Measurements from ENCODE around the gene CREBBP. TPM values are rescaled to one million over a fixed set of nuclear protein-coding genes. Genes with fewer than 3 reads are reported as not detected.

The CREBBP gene
- total RNA-seq, 1 donor from 2014 or later = 31.4 TPM

- no peak for DNase-seq (ENCODE audit: low read depth)
- TF ChIP-seq CTCF (IDR thresholded peaks at IDR 0.05; ENCODE audit: insufficient read depth, low read length, poor library complexity, severe bottlenecking) = no peak
- no peaks in the 10 kb centered on the region for H3K27me3 ChIP-seq (ENCODE audit: control insufficient read depth, insufficient read depth, low read length)
- H3K36me3 ChIP-seq (ENCODE audit: control insufficient read depth, insufficient read depth, low read length) = peaks cover 8% of the 10 kb centered on the region
- H3K4me3 ChIP-seq (ENCODE audit: low read depth, low read length) = no peak overlapping the region
Observed at GRCh38 chr16:3738128-3738527, 142.4 kb downstream of the CREBBP start.

GRCh38 chr16:3737181-3737580, 143.3 kb downstream of the CREBBP start:
- Histone ChIP-seq H3K4me3 (ENCODE audit: low read depth, low read length) (no peak overlapping the region), H3K36me3 (ENCODE audit: control insufficient read depth, insufficient read depth, low read length) (peaks cover 8% of the 10 kb centered on the region), H3K27me3 (ENCODE audit: control insufficient read depth, insufficient read depth, low read length) (no peaks in the 10 kb centered on the region)
- no peak for TF ChIP-seq CTCF (IDR thresholded peaks at IDR 0.05; ENCODE audit: insufficient read depth, low read length, poor library complexity, severe bottlenecking)
- DNase-seq (ENCODE audit: low read depth) = no peak

GRCh38 chr16:3736116-3736515, 144.4 kb downstream of the CREBBP start:
- DNase-seq (ENCODE audit: low read depth) = no peak
- no peak for TF ChIP-seq CTCF (IDR thresholded peaks at IDR 0.05; ENCODE audit: insufficient read depth, low read length, poor library complexity, severe bottlenecking)
- H3K36me3 ChIP-seq (ENCODE audit: control insufficient read depth, insufficient read depth, low read length) = peaks cover 8% of the 10 kb centered on the region

GRCh38 chr16:3735541-3735940, 145.0 kb downstream of the CREBBP start:
- Histone ChIP-seq H3K4me3 (ENCODE audit: low read depth, low read length) (no peak overlapping the region), H3K36me3 (ENCODE audit: control insufficient read depth, insufficient read depth, low read length) (peaks cover 8% of the 10 kb centered on the region), H3K27me3 (ENCODE audit: control insufficient read depth, insufficient read depth, low read length) (no peaks in the 10 kb centered on the region)
- no peak for TF ChIP-seq CTCF (IDR thresholded peaks at IDR 0.05; ENCODE audit: insufficient read depth, low read length, poor library complexity, severe bottlenecking)
- no peak for DNase-seq (ENCODE audit: low read depth)

More at GRCh38 chr16:3736116-3736515, 144.4 kb downstream of the CREBBP start:
- H3K4me3 ChIP-seq (ENCODE audit: low read depth, low read length) = no peak overlapping the region
- no peaks in the 10 kb centered on the region for H3K27me3 ChIP-seq (ENCODE audit: control insufficient read depth, insufficient read depth, low read length)

- no peak overlapping the region for H3K4me3 ChIP-seq (ENCODE audit: low read depth, low read length)
- peaks cover 7% of the 10 kb centered on the region for H3K36me3 ChIP-seq (ENCODE audit: control insufficient read depth, insufficient read depth, low read length)
- no peak for TF ChIP-seq CTCF (IDR thresholded peaks at IDR 0.05; ENCODE audit: insufficient read depth, low read length, poor library complexity, severe bottlenecking)
- no peaks in the 10 kb centered on the region for H3K27me3 ChIP-seq (ENCODE audit: control insufficient read depth, insufficient read depth, low read length)
- no peak for DNase-seq (ENCODE audit: low read depth)
Observed at GRCh38 chr16:3734758-3735221, 145.7 kb downstream of the CREBBP start.

- Histone ChIP-seq H3K27me3 (ENCODE audit: control insufficient read depth, insufficient read depth, low read length) (no peaks in the 10 kb centered on the region), H3K4me3 (ENCODE audit: low read depth, low read length) (no peak overlapping the region), H3K36me3 (ENCODE audit: control insufficient read depth, insufficient read depth, low read length) (peaks cover 7% of the 10 kb centered on the region)
- no peak for DNase-seq (ENCODE audit: low read depth)
- no peak for TF ChIP-seq CTCF (IDR thresholded peaks at IDR 0.05; ENCODE audit: insufficient read depth, low read length, poor library complexity, severe bottlenecking)
Observed at GRCh38 chr16:3734084-3734757, 146.3 kb downstream of the CREBBP start.
